ENCODE results near the gene FLII. TPM values are rescaled to one million over a fixed set of nuclear protein-coding genes. Genes with fewer than 3 reads are reported as not detected.
A peak's percentile ranks its signal among the peaks of the same experiment; 100 is the strongest.

FLII gene
- total RNA-seq, 1 experiment from 2014 or later: 298 TPM

DNA sequence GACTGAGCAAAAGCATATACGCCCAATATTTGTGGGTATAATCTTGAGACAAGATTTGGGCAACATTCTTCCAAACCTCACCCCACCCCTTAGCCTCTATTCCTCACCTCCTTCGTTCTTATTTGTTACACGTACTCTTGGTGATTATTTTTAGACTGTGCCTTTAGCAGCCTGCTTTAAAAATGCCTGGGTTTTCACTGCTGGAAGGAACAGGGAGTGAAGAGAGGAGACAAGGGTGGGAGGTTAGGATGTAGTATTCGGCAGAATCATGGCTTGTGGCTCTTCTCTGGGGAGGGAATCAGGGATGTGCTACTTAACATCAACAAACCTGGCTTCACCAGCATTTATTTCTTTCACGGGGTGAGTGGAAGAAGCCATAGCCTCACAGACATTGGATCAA is 63.3 kb downstream of the FLII start:
- Histone ChIP-seq H3K14ac (ENCODE audit: insufficient read depth, low read length) (no peak overlapping the region), H3K56ac (ENCODE audit: insufficient read length, low read depth, low read length) (no peak overlapping the region), H2BK20ac (ENCODE audit: low read depth, low read length, poor library complexity, severe bottlenecking) (no peak overlapping the region), H3K4me2 (ENCODE audit: insufficient read depth, insufficient read length, low read length) (no peak overlapping the region), H3K23me2 (ENCODE audit: insufficient read length, low read depth, low read length, poor library complexity, severe bottlenecking) (no peaks in the 10 kb centered on the region), H2AFZ (ENCODE audit: low read length) (no peak overlapping the region), H3K18ac (ENCODE audit: insufficient read length, low read depth, low read length) (no peak overlapping the region), H3K9ac (ENCODE audit: extremely low read depth, insufficient read length, low read length) (no peak overlapping the region), H4K8ac (replicated peaks; ENCODE audit: insufficient read length, low read depth, low read length) (no peak overlapping the region), H2BK15ac (ENCODE audit: low read depth, low read length) (no peak overlapping the region), H3K27me3 (ENCODE audit: insufficient read depth, low read length) (no peaks in the 10 kb centered on the region), H3K23ac (ENCODE audit: insufficient read length, low read depth, low read length) (no peak overlapping the region), H2BK12ac (ENCODE audit: insufficient read length, low read depth, low read length) (no peak overlapping the region), H3K27ac (ENCODE audit: insufficient read length, low read depth, low read length) (no peak overlapping the region), H3K79me2 (ENCODE audit: insufficient read depth, low read length) (peaks cover 21% of the 10 kb centered on the region; the same call in 1 of the 2 replicates), H3K9me3 (ENCODE audit: control insufficient read depth, low read depth, low read length) (no peaks in the 10 kb centered on the region), H4K91ac (ENCODE audit: insufficient read length, low read depth, low read length) (no peak overlapping the region), H2BK120ac (ENCODE audit: low read depth, low read length, poor library complexity, severe bottlenecking) (no peak overlapping the region), H2BK5ac (ENCODE audit: insufficient read length, low read length) (no peak overlapping the region), H3T11ph (ENCODE audit: low read length) (no peak overlapping the region), H3K79me1 (ENCODE audit: insufficient read depth, low read depth, low read length, poor library complexity, severe bottlenecking) (peaks cover 10% of the 10 kb centered on the region), H3K4ac (ENCODE audit: low read depth, low read length) (no peak overlapping the region), H4K5ac (ENCODE audit: insufficient read length, low read depth, low read length) (no peak overlapping the region), H3K4me1 (ENCODE audit: insufficient read depth, low read length) (no peaks in the 10 kb centered on the region), H4K20me1 (ENCODE audit: control insufficient read depth, insufficient read depth, insufficient read length) (no peaks in the 10 kb centered on the region), H2AK5ac (ENCODE audit: insufficient read length, low read length) (no peak overlapping the region)
- no CpG with 5 or more reads among the region's 5 CpGs for WGBS (ENCODE audit: extremely low coverage, insufficient read length, low lambda C conversion rate)
- Mint-ChIP-seq H3K36me3 (ENCODE audit: insufficient read depth in 1 of 3, low read depth in 3 of 3) (peaks cover 26 to 74% (median 48%) of the 10 kb centered on the region in 3 experiments), H3K4me3 (no peak overlapping the region), H3K27me3 (ENCODE audit: low read depth) (no peaks in the 10 kb centered on the region), H3K4me1 (peaks cover 3 to 6% of the 10 kb centered on the region in 2 experiments), H3K9me3 (no peaks in the 10 kb centered on the region), H3K27ac (peak overlapping the region in 1 of 3 experiments; percentile 34; a peak in 2 of 7 replicates)
- TF ChIP-seq, protein P1, sequence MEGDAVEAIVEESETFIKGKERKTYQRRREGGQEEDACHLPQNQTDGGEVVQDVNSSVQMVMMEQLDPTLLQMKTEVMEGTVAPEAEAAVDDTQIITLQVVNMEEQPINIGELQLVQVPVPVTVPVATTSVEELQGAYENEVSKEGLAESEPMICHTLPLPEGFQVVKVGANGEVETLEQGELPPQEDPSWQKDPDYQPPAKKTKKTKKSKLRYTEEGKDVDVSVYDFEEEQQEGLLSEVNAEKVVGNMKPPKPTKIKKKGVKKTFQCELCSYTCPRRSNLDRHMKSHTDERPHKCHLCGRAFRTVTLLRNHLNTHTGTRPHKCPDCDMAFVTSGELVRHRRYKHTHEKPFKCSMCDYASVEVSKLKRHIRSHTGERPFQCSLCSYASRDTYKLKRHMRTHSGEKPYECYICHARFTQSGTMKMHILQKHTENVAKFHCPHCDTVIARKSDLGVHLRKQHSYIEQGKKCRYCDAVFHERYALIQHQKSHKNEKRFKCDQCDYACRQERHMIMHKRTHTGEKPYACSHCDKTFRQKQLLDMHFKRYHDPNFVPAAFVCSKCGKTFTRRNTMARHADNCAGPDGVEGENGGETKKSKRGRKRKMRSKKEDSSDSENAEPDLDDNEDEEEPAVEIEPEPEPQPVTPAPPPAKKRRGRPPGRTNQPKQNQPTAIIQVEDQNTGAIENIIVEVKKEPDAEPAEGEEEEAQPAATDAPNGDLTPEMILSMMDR (conservative IDR thresholded peaks at IDR 0.05): no peak
- no peak for DNase-seq

Other genes starting within 250 kb of the FLII start
- gene ATPAF2, start 219.6 kb downstream of the FLII start, total RNA-seq (2021): 20.2 and 21.4 TPM in 2 replicates
- gene GID4, start 219.3 kb downstream of the FLII start, total RNA-seq (2021): 11.4 and 11.9 TPM in 2 replicates
- gene DRG2, start 170.8 kb downstream of the FLII start, total RNA-seq (2021): 48.5 and 52.0 TPM in 2 replicates
- gene MYO15A, start 150.0 kb downstream of the FLII start, total RNA-seq (2021): 2.3 and 2.5 TPM in 2 replicates
- 89.8 and 92.5 TPM in 2 replicates for gene ALKBH5, start 74.9 kb downstream of the FLII start, total RNA-seq (2021)
- gene LLGL1, start 33.1 kb downstream of the FLII start, total RNA-seq (2021): 65.0 and 66.2 TPM in 2 replicates
- 10.2 and 10.3 TPM in 2 replicates for gene MIEF2, start 1.9 kb upstream of the FLII start, total RNA-seq (2021)
- 63.3 and 68.7 TPM in 2 replicates for gene TOP3A, start 56.3 kb upstream of the FLII start, total RNA-seq (2021)
- gene SMCR8, start 56.6 kb upstream of the FLII start, total RNA-seq (2021): 22.3 and 22.4 TPM in 2 replicates
- gene SHMT1, start 104.8 kb upstream of the FLII start, total RNA-seq (2021): 41.8 and 42.8 TPM in 2 replicates
- 0.61 TPM in 1 of 2 replicates, not detected in the other for gene EVPLL, start 119.0 kb upstream of the FLII start, total RNA-seq (2021)
- gene LGALS9C, start 218.1 kb upstream of the FLII start, total RNA-seq (2021): not detected in 2 replicates